GM21390 (cell line): Measurements from ENCODE around the gene TM6SF1.

Experiments
- ATAC-seq: cut with Tn5 transposase; IDR thresholded peaks from one replicate; pipeline ENCODE4 v1.9.1; 2021; ENCODE audit not compliant: unreplicated experiment

The TM6SF1 gene

GRCh38 chr15:83170474-83171165, 63.2 kb downstream of the TM6SF1 start:
- no peak for ATAC-seq

- no peak for ATAC-seq
Measured at GRCh38 chr15:83174891-83175290, 67.4 kb downstream of the TM6SF1 start.

- no peak for ATAC-seq
Measured at GRCh38 chr15:83178390-83178789, 70.9 kb downstream of the TM6SF1 start.

- no peak for ATAC-seq
Measured at GRCh38 chr15:83178869-83179325, 71.5 kb downstream of the TM6SF1 start.

GRCh38 chr15:83185561-83185960, 78.1 kb downstream of the TM6SF1 start:
- no peak for ATAC-seq
